Putamen (tissue), 1 donor: ENCODE results near the gene HHEX.
"Not testable (repeated sequence)": the region's sequence is repeated elsewhere in the genome, so short reads cannot be mapped to it uniquely, and the experiment has no call there.

Experiments used
- DNase-seq: peaks from one replicate; pipeline ENCODE4 v3.0.0-alpha.2; 2016; ENCODE audit warnings: low spot score

The HHEX gene

DNA sequence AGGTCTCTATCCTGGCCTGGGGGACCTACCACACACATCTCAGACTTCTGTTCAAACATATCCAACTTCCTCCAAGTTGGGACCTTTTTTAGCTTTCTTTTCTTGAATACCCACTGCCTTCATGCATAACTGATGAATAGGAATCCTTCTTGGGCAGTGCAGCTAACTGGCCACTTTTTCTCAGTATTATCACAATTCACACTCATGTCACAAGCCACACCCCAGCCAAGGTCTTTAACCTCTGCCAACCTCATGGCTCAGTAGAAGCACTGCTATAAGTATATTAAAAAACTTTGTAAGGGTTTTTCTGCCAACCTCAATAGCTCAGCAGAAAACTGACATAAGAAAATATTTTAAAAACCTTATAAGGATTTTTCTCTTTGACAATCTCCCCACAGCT, 44.5 kb downstream of the HHEX start:
- no peak for DNase-seq

DNA sequence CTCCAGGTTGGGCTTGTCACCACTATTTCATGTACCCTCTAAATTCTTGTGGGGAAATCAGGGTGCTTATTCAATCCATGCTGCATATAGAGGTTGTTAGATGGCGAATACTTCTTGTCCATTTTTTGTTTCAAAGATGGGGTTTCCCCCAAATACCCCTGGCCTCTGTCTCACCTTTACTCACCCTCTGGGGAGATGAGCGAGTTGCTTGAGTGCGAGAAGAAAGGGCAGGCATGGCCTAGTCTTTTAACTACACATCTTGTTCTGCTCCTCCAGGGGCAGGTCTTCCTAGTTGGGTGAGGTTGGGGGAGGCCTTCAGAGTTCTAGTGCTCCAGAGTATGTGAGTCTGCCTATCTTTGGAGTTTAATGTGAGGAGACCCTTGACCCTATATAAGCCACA, 46.2 kb downstream of the HHEX start:
- DNase-seq = no peak

DNA sequence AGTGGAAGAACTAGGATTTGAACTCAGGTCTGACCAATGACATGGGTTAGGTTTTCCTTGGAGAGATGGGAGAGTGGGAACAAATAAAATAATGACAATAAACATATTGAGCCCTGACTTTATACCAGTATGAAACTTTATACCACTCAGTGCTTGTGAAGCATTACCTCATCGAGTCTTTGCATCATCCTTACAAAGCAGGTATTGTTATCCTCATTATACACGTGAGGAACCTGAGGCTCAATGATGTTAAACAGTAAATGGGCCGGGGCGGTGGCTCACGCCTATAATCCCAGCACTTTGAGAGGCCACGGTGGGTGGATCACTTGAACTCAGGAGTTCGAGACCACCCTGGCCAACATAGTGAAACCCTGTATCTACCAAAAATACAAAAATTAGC, 47.7 kb downstream of the HHEX start:
- no peak for DNase-seq

DNA sequence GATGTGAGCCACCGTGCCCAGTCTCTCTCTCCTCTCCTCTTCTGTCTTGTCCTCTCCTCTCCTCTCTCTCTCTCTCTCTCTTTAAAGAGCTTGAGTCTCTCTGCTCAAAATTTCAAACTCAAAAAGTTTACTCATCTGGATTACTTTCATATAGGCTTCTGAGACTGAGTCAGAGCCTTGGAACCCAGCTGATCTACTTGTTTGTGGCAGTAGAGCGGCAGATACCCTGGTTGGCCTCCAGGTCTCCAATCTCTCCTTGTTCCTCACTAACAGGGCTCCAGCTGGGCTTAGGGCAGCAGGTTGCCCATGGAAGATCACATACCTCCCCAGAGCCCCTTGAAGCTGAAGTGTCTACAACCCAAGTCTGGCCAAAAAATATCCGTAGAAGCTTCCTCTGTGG, 51.0 kb downstream of the HHEX start:
- no peak for DNase-seq

DNA sequence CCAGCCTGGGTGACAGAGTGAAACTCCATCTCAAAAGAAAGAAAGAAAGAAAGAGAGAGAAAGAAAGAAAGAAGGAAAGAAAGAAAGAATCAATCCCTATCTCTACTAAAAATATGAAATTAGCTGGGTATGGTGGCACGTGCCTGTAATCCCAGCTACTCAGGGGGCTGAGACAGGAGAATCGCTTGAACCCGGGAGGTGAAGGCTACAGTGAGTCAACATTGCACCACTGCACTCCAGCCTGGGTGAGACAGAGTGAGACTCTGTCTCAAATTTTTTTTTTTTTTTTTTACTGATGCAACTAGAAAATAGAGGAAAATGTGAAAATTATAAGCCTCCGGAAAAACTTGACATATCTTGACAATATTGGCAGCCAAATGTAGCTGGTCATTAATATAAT, 52.0 kb downstream of the HHEX start:
- not testable (repeated sequence) for DNase-seq

DNA sequence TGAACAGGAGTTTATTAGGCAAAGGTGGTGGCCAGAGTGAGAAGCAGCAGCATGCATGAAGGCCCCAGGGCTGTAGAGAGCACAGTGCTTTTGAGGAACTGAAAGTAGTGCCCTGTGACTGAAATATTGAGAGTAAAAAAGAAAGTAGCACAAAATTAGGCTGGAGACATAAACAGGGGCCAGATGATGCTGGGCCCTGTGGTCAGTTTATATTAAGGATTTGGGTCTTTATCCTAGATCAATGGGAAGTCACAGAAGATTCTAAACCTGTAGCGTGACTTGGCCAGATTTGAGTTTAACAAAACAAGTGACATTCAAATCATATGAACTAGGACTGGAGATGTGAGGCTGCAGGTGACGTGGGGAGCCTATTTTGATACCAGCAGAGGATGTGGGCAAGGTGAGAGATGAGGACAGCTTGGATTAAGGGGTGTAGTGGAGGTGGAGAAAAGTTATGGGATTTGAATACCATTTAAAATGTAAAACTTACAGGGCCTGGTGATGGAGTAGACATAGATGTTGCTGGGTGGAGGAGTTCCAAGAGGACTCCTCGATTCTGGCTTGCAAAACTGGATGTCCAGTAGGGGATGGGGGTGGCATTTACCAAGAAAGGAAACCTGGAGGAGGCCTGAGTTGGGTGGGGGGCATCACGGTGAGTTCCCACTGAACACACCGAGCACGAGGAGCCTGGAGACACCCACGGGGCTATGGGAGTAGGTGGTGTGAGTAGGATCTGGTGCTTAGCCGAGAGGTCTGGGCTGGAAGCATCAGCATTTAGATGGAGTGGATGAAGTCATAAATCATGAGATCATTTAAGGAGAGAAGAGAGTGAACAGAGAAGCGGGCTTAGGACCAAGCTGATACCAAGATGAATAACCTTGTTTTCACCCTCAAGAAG, 52.8 kb downstream of the HHEX start:
- DNase-seq = peak; percentile 19
